H9 (cell line): ENCODE data around the gene WNT4. TPM values are rescaled to one million over a fixed set of nuclear protein-coding genes. Genes with fewer than 3 reads are reported as not detected.

Experiments
- DNase-seq: peaks from one replicate; pipeline ENCODE4 v3.0.0-alpha.2; 2017
- H2AFZ ChIP-seq: one replicate; pipeline ENCODE4 v1.6.1; 2013; ENCODE audit warnings: mild to moderate bottlenecking, low read length, control low read depth, moderate library complexity
- H2AK5ac ChIP-seq: 2 replicates; pipeline ENCODE4 v1.6.1; 2013; ENCODE audit warnings: low read length, control low read depth, mixed read lengths; ENCODE audit not compliant: insufficient read length
- H2BK120ac ChIP-seq: one replicate; pipeline ENCODE4 v1.6.1; 2013; ENCODE audit warnings: low read depth, mild to moderate bottlenecking, low read length, control low read depth, inconsistent platforms; ENCODE audit not compliant: poor library complexity, severe bottlenecking
- H2BK12ac ChIP-seq: 2 replicates; pipeline ENCODE4 v1.6.1; 2013; ENCODE audit warnings: low read length, control low read depth, mixed read lengths, low read depth; ENCODE audit not compliant: insufficient read length
- H2BK15ac ChIP-seq: 2 replicates; pipeline ENCODE4 v1.6.1; 2013; ENCODE audit warnings: low read depth, low read length, control low read depth
- H2BK20ac ChIP-seq: one replicate; pipeline ENCODE4 v1.6.1; 2013; ENCODE audit warnings: low read depth, mild to moderate bottlenecking, low read length, control low read depth, inconsistent platforms; ENCODE audit not compliant: poor library complexity, severe bottlenecking
- H2BK5ac ChIP-seq: 2 replicates; pipeline ENCODE4 v1.6.1; 2013; ENCODE audit warnings: low read length, control low read depth, mixed read lengths; ENCODE audit not compliant: insufficient read length
- H3K14ac ChIP-seq: 2 replicates; pipeline ENCODE4 v1.6.1; 2013; ENCODE audit warnings: low read length, control low read depth; ENCODE audit not compliant: insufficient read depth
- H3K18ac ChIP-seq: 2 replicates; pipeline ENCODE4 v1.6.1; 2013; ENCODE audit warnings: low read depth, mild to moderate bottlenecking, mixed read lengths, low read length, control low read depth; ENCODE audit not compliant: insufficient read length
- H3K23ac ChIP-seq: 2 replicates; pipeline ENCODE4 v1.6.1; 2013; ENCODE audit warnings: low read length, control low read depth, mixed read lengths, low read depth; ENCODE audit not compliant: insufficient read length
- H3K23me2 ChIP-seq: 2 replicates; pipeline ENCODE4 v1.6.1; 2013; ENCODE audit warnings: low read depth, mild to moderate bottlenecking, mixed read lengths, low read length, control low read depth; ENCODE audit not compliant: insufficient read length, poor library complexity, severe bottlenecking
- H3K27ac ChIP-seq: 2 replicates; pipeline ENCODE4 v1.5.1; 2013; ENCODE audit warnings: low read length, control low read depth, mixed read lengths, low read depth; ENCODE audit not compliant: insufficient read length
- H3K27me3 ChIP-seq: 2 replicates; pipeline ENCODE4 v1.6.1; 2013; ENCODE audit warnings: low read length, control low read depth, inconsistent platforms; ENCODE audit not compliant: insufficient read depth
- H3K4ac ChIP-seq: 2 replicates; pipeline ENCODE4 v1.6.1; 2013; ENCODE audit warnings: low read depth, mild to moderate bottlenecking, control low read depth, inconsistent platforms, low read length, moderate library complexity
- H3K4me1 ChIP-seq: 2 replicates; pipeline ENCODE4 v1.6.1; 2013; ENCODE audit warnings: low read length, control low read depth, inconsistent platforms; ENCODE audit not compliant: insufficient read depth
- H3K4me2 ChIP-seq: 2 replicates; pipeline ENCODE4 v1.6.1; 2013; ENCODE audit warnings: low read length, control low read depth, mixed read lengths; ENCODE audit not compliant: insufficient read length, insufficient read depth
- H3K56ac ChIP-seq: 2 replicates; pipeline ENCODE4 v1.6.1; 2013; ENCODE audit warnings: low read depth, mild to moderate bottlenecking, mixed read lengths, low read length, control low read depth; ENCODE audit not compliant: insufficient read length
- H3K79me1 ChIP-seq: 2 replicates; pipeline ENCODE4 v1.6.1; 2013; ENCODE audit warnings: low read depth, mild to moderate bottlenecking, moderate library complexity, low read length, control low read depth, inconsistent platforms; ENCODE audit not compliant: insufficient read depth, poor library complexity, severe bottlenecking
- H3K79me2 ChIP-seq: 2 replicates; pipeline ENCODE4 v1.6.1; 2013; ENCODE audit warnings: low read length, control low read depth, inconsistent platforms; ENCODE audit not compliant: insufficient read depth
- H3K9ac ChIP-seq: 2 replicates; pipeline ENCODE4 v1.6.1; 2013; ENCODE audit warnings: low read length, control low read depth, mixed read lengths; ENCODE audit not compliant: insufficient read length; ENCODE audit errors: extremely low read depth
- H3K9me3 ChIP-seq: one replicate; pipeline ENCODE4 v1.6.1; 2013; ENCODE audit warnings: low read depth, low read length, inconsistent platforms; ENCODE audit not compliant: control insufficient read depth
- H3T11ph ChIP-seq: one replicate; pipeline ENCODE4 v1.6.1; 2013; ENCODE audit warnings: mild to moderate bottlenecking, low read length, control low read depth, inconsistent platforms
- H4K20me1 ChIP-seq: one replicate; pipeline ENCODE4 v1.6.1; 2013; ENCODE audit not compliant: control insufficient read depth, insufficient read length, insufficient read depth
- H4K5ac ChIP-seq: 2 replicates; pipeline ENCODE4 v1.6.1; 2013; ENCODE audit warnings: low read depth, mild to moderate bottlenecking, mixed read lengths, low read length, control low read depth; ENCODE audit not compliant: insufficient read length
- H4K8ac ChIP-seq: replicated peaks from 2 replicates; pipeline ENCODE4 v1.6.1; 2013; ENCODE audit warnings: low read length, control low read depth, mixed read lengths, low read depth; ENCODE audit not compliant: insufficient read length
- H4K91ac ChIP-seq: 2 replicates; pipeline ENCODE4 v1.6.1; 2013; ENCODE audit warnings: low read depth, mild to moderate bottlenecking, moderate library complexity, mixed read lengths, low read length, control low read depth; ENCODE audit not compliant: insufficient read length
- H3K27ac Mint-ChIP-seq, 3 experiments: 2 replicates in 2 of 3; 3 replicates in 1 of 3; pipeline ENCODE4 v1.8.0; 2020 to 2021; ENCODE audit warnings: mixed read lengths in 3 of 3, mild to moderate bottlenecking in 1 of 3, moderate library complexity in 1 of 3
- H3K27me3 Mint-ChIP-seq: 2 replicates; pipeline ENCODE4 v1.8.0; 2021; ENCODE audit warnings: low read depth, mild to moderate bottlenecking, moderate library complexity, mixed read lengths
- H3K36me3 Mint-ChIP-seq, 3 experiments: 2 replicates in 2 of 3; 3 replicates in 1 of 3; pipeline ENCODE4 v1.8.0; 2020 to 2021; ENCODE audit warnings: low read depth in 3 of 3, mixed read lengths in 3 of 3; ENCODE audit not compliant: insufficient read depth in 1 of 3
- H3K4me1 Mint-ChIP-seq, 2 experiments: 2 replicates each; pipeline ENCODE4 v1.8.0; 2020; ENCODE audit warnings: mixed read lengths in 2 of 2
- H3K4me3 Mint-ChIP-seq, 2 experiments: 2 replicates in 1 of 2; 3 replicates in 1 of 2; pipeline ENCODE4 v1.8.0; 2020 to 2021; ENCODE audit warnings: mild to moderate bottlenecking in 2 of 2, mixed read lengths in 2 of 2, moderate library complexity in 1 of 2
- H3K9me3 Mint-ChIP-seq, 2 experiments: 2 replicates in 1 of 2; 3 replicates in 1 of 2; pipeline ENCODE4 v1.8.0; 2020; ENCODE audit warnings: mild to moderate bottlenecking in 2 of 2, mixed read lengths in 2 of 2, moderate library complexity in 1 of 2
- CTCF ChIP-seq: fragments of 200-600 bp; sonication (generic); conservative IDR thresholded peaks from 3 replicates; pipeline ENCODE4 v1.8.0; 2021; ENCODE audit warnings: antibody characterized with exemption, mild to moderate bottlenecking
- WGBS: extraction: QIAGEN DNeasy Blood & Tissue Kit; methylation state at CpG from one replicate; pipeline ENCODE4 v1.1.7; 2013; ENCODE audit warnings: missing lambda C conversion rate, low lambda C conversion rate, mixed read lengths; ENCODE audit not compliant: insufficient read length; ENCODE audit errors: extremely low coverage; 5-methylcytosine and 5-hydroxymethylcytosine counted together
- total RNA-seq: library from RNA; stranded (reverse); gene quantifications from 2 replicates; pipeline ENCODE4 v1.2.1, GENCODE V29; 2021

Gene WNT4
- total RNA-seq, 1 experiment from 2014 or later: 1.4 TPM

GRCh38 chr1:22168412-22168973 is 25.6 kb upstream of the WNT4 start:
- H3K18ac ChIP-seq: no peak overlapping the region
- peaks cover 10 to 20% of the 10 kb centered on the region in 2 experiments; a peak in 3 of 4 replicates for H3K4me1 Mint-ChIP-seq
- TF ChIP-seq CTCF: no peak
- H3K23me2 ChIP-seq: no peaks in the 10 kb centered on the region
- no peak overlapping the region for H4K91ac ChIP-seq
- H2BK20ac ChIP-seq: no peak overlapping the region
- peaks cover 5% of the 10 kb centered on the region; the same call in 1 of the 2 replicates for H3K27me3 Mint-ChIP-seq
- no peak overlapping the region for H2BK5ac ChIP-seq
- no peak overlapping the region for H2AK5ac ChIP-seq
- no CpG with 5 or more reads among the region's 4 CpGs for WGBS
- H3K9ac ChIP-seq: no peak overlapping the region
- H4K8ac ChIP-seq: no peak overlapping the region
- H2BK12ac ChIP-seq: no peak overlapping the region
- DNase-seq: no peak
- no peak overlapping the region for H4K5ac ChIP-seq
- no peaks in the 10 kb centered on the region for H3K27me3 ChIP-seq
- H2AFZ ChIP-seq: no peak overlapping the region
- no peaks in the 10 kb centered on the region for H3K79me1 ChIP-seq
- H3K56ac ChIP-seq: no peak overlapping the region
- H3K9me3 ChIP-seq: no peaks in the 10 kb centered on the region
- H3K4ac ChIP-seq: no peak overlapping the region
- no peak overlapping the region for H2BK120ac ChIP-seq
- H3K4me2 ChIP-seq: no peak overlapping the region
- no peak overlapping the region for H3K27ac ChIP-seq
- no peak overlapping the region for H3K4me3 Mint-ChIP-seq
- H3T11ph ChIP-seq: no peak overlapping the region
- H3K23ac ChIP-seq: no peak overlapping the region
- no peak overlapping the region for H3K27ac Mint-ChIP-seq
- H2BK15ac ChIP-seq: no peak overlapping the region
- no peaks in the 10 kb centered on the region for H3K9me3 Mint-ChIP-seq
- H3K4me1 ChIP-seq: no peaks in the 10 kb centered on the region
- no peak overlapping the region for H3K14ac ChIP-seq
- H3K79me2 ChIP-seq: no peaks in the 10 kb centered on the region
- no peaks in the 10 kb centered on the region for H4K20me1 ChIP-seq
- no peaks in the 10 kb centered on the region for H3K36me3 Mint-ChIP-seq
